HG03575 (cell line): ENCODE results near the gene HEATR3.

ENCODE experiments used
- ATAC-seq: cut with Tn5 transposase; IDR thresholded peaks from one replicate; pipeline ENCODE4 v1.9.1; 2021; ENCODE audit not compliant: unreplicated experiment, insufficient number of reproducible peaks, low FRiP score; ENCODE audit errors: extremely low read depth

The HEATR3 gene

DNA sequence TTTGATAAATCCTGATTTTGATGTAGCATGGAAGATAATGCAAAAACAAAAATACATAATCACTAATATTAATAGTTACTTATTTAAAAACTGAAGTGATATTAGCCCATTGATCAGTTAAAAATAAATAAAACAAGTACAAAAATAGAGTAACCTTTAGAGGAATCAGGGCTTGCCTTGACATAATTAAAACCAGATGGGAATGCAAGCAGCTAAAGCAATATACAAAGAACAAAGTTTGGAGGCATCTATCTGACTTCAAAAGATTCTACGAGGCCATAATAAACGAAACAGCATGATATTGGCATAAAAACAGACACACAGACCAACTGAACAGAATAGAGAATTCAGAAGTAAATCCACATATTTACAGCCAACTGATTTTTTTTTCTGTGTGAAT is 15.0 kb upstream of the HEATR3 start:
- ATAC-seq = no peak

DNA sequence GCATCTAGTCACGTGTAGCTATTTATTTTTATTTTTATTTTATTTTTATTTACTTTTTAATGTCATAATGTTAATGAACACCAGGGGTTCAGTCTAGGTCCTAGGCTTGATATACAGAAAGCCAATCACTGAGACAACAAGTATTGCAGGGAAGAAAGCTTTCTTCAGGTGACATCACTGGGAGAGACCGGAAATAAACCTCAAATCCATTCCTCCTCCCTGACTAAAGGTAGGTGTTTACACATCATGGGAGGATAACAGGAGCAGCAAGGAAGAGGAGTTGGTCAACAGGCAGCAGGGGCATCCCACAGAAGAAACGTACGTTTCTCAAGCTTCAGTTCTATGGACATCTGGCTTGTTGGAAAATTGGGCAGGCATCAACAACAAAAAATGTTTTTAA is 9.5 kb upstream of the HEATR3 start:
- ATAC-seq = no peak

DNA sequence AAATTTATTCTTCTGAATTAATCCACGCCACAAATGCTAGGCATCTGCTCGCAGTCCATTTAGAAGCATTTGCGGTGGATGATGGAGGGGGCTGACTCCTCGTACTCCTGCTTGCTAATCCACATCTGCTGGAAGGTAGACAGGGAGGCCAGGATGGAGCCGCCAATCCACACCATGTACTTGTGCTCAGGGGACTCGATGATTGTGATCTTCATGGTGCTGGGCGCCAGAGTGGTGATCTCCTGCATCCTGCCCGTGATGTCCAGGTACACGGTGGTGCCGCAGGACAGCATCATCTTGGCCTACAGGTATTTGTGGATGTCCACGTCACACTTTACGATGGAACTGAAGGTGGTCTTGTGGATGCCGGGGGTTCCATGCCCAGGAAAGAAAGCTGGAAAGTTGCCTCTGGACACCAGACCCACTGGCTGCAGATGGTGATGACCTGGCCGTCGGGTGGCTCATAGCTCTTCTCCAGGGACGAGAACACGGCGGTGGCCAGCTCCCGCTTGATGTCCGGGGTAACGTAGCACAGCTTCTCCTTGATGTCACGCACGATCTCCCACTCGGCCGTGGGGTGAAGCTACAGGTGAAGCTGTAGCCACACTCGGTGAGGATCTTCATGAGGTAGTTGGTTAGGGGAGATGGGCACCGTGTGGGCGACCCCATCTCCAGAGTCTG is 7.5 kb upstream of the HEATR3 start:
- ATAC-seq = no peak

DNA sequence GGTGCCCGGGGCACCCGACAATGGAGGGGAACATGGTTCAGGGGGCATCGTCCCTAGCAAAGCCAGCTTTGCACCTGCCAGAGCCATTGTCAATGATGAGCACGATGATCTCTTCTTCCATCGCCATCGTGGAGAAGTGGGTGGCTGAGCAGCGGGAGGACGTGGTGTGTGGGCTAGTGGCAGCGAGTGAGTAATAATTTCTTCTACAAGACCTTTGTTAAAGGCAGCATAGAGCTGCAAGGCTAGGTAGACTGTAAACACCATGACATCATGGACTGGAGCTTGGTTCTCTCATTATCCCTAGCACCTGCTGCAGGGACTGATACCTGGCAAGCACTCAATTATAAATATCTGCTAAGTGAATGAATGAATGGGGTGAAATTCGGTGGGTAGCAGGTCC is 6.7 kb upstream of the HEATR3 start:
- ATAC-seq = no peak

GRCh38 chr16:50059669-50060068 is 6.1 kb upstream of the HEATR3 start:
- ATAC-seq = no peak

- ATAC-seq = no peak
Observed at GRCh38 chr16:50061326-50061725, 4.4 kb upstream of the HEATR3 start.

DNA sequence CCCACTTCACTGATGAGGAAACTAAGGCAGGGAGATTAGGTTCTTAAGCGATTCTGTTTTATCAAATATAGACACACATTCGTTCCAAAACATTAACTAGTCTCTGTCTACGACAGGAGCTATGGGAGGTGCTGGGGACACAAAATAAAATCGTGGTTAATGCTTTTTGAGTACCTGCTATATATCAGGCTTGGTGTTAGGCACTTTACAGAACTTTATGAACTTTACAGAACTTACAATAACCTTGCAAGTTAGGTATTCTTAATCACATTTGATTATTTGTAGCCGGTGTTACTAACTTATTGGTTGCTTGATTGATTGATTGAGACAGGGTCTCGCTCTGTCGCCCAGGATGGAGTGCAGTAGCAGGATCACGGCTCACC is 538 bp upstream of the HEATR3 start:
- no peak for ATAC-seq

DNA sequence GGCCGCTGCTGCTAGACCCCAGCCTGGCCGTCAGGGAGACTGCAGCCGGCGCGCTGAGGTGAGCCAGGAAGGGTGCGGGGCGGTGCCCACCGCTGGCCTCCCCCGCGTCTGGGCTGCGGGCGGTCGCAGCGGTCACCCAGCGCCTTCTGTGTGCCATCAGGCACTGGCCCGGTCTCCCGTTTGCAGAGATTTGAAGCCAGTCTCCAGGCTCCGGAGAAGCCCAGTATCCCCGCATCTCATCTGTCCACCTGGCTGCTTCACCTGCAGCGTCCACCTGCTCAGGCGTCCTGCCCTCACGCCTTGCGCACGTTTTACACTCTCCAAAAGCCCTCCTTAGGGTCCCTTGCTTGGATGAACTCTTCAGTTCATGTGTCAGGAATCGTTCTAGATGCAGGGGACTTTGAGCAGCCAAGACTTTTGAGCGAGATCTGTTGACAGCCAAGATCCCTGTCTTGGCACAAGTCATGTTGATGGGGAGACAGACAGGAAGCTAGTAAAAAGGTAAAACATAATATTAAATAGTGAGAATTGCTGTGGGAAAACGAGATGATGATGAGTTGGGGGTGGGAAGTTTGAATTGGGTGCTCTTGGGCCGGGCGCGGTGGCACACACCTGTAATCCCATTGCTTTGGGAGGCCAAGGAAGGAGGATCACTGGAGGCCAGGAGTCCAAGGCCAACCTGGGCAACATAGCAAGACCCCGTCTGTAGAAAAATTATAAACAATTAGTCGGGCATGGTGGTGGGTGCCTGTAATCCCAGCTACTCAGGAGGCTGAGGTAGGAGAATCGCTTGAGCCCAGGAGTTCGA is 916 bp downstream of the HEATR3 start:
- ATAC-seq = no peak

GRCh38 chr16:50067290-50067853 is 1.6 kb downstream of the HEATR3 start:
- no peak for ATAC-seq

DNA sequence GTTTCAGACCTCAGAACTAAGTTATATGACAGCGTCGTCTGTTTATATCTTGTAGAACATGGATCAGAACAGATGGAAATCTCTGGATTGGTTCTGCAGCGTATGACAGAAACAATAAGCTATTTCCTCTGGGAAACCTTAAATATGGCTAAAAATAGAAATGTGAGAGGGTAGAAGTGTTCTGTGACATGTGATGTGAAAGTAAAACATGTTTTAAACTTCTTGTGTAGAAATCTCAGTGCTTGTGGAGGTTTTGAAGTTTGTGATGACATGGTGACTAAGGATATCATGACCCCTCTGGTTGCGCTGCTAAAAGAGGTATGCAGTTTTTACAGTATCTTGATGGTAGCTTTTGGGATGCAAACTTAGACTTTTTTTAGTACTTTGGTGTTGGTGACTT is 2.8 kb downstream of the HEATR3 start:
- no peak for ATAC-seq

- ATAC-seq = no peak
Observed at GRCh38 chr16:50069060-50069459, 3.3 kb downstream of the HEATR3 start.

- ATAC-seq = no peak
Observed at GRCh38 chr16:50071075-50071671, 5.4 kb downstream of the HEATR3 start.

DNA sequence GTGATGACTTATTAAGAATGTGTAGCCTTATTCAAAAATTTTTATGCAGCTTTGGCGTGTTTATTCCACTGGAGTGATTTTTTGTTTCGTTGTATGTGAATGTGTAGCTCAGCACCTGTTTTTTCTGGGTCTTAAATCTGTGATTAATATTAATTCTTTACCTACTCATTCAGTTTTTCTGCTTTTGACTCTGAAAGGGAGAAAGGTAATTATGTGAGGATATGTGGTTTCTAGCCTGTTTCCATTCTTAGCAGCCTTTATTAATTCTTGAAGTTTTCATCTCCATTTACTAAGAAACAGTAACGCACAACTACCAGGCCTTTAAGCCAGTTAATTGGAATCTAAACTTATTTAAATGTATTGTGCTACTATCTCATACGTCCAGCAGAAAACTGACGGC is 7.0 kb downstream of the HEATR3 start:
- ATAC-seq = no peak

DNA sequence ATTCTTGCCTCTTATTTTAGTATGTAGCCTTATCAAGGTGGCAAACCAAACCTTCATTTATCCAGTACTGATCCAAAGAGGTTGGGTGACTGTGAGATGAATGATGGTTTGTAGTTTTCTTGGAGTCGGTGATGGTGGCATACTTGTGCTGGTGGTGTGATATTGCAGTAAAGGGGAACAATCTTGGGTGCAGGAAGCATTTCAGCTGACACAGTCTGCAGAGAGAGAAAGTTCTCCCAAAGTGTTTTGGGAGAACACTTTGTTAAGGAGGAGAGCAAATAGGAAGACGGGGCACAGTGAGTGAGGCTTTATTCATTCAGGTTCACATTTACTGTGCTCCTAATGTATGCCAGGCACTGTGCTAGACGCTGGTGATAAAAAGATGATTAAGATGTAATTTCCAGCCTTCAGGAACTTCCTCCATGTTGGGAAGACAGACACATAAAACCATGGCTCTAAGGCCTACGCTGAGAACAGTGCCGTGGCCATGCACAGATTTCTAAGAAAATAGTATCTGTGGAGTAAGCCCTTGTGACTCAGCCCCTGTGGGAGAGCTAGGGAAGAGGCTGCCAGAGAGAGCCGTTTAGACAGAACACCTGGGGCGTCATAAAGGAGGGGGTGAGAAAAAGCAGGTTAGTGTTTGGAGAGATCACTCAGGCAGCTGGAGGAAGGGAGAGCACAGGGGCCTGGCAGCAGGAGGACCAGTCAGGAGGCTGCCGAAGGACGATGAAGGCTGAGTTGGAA is 13.8 kb downstream of the HEATR3 start:
- ATAC-seq = no peak

DNA sequence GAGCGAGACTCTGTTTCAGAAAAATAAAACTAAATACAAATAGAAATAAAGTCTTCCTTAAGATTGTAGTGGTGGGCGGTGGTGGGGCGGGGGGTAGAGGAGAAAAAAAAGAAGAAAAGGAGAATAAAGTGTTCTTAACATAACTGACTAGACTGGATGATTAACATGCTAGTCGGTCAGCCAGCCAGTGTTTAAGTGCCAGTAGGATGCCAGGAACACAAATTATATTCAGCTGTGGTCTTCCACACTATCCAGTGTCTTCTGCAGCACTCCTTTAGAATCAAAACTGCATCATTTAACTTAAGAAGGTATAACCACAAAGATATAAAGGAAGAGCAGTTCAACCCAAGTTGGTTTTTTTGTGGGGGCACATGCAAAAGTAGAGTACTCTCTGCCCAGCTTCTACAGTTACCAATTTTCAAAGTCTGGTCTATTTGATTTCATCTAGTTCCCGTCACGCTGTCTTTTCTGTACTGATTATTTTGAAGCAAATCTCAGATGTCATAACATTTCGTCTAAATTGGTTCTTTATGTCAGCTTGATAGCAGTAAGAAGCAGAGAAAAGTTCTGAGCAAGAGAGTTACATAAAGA is 15.8 kb downstream of the HEATR3 start:
- ATAC-seq = no peak

GRCh38 chr16:50083996-50084395 is 18.2 kb downstream of the HEATR3 start:
- no peak for ATAC-seq

- no peak for ATAC-seq
Observed at GRCh38 chr16:50086176-50086575, 20.4 kb downstream of the HEATR3 start.

DNA sequence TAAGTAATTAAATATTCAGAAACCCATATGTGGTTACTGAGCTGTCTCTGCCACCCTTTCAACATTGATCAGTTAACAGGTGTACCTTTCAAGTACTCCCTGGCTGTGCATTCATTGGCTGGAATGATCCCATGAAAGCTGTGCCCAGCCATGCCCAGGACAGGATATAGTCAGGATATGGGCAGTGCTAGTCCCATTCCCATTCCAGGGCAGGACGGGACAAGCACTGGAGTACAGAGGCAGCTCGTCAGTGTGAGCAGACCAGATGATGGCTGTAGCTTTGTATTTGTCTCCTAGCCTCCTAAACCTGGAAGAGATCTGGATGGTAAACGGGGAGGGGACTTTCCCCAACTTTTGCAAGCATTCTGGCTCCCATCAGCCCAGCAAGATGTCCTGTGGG is 22.5 kb downstream of the HEATR3 start:
- ATAC-seq = no peak

GRCh38 chr16:50092891-50093290 is 27.1 kb downstream of the HEATR3 start:
- ATAC-seq = no peak
